ENCODE data around the gene CRYGS. TPM values are rescaled to one million over a fixed set of nuclear protein-coding genes. Genes with fewer than 3 reads are reported as not detected.
A peak's percentile ranks its signal among the peaks of the same experiment; 100 is the strongest.

The CRYGS gene
- total and polyA plus RNA-seq, 2 experiments from 2014 or later, result 2.0 to 2.9 TPM

- Histone ChIP-seq H3K9me2 (ENCODE audit: insufficient read depth) (peaks cover 5% of the 10 kb centered on the region; the same call in 1 of the 2 replicates), H3F3A (replicated peaks; ENCODE audit: low read depth) (no peaks in the 10 kb centered on the region), H3K27me3 (ENCODE audit: insufficient read depth) (no peaks in the 10 kb centered on the region), H3K27ac (ENCODE audit: low read depth) (no peak overlapping the region), H2AFZ (peak overlapping the region; percentile 54; the same call in 1 of the 2 replicates), H3K4me3 (no peak overlapping the region), H3K36me3 (ENCODE audit: insufficient read depth) (no peaks in the 10 kb centered on the region), H3K79me2 (replicated peaks; ENCODE audit: insufficient read depth) (no peaks in the 10 kb centered on the region), H4K20me1 (replicated peaks; ENCODE audit: insufficient read depth) (no peaks in the 10 kb centered on the region), H3K4me2 (no peak overlapping the region), H3K4me1 (ENCODE audit: insufficient read depth) (peaks cover 19% of the 10 kb centered on the region; the same call in 1 of the 2 replicates)
- Mint-ChIP-seq H3K4me3 (no peak overlapping the region), H3K27me3 (ENCODE audit: insufficient read depth, low read depth, poor library complexity) (peaks cover 2% of the 10 kb centered on the region), H3K4me1 (peaks cover 14% of the 10 kb centered on the region), H3K27ac (peak overlapping the region; percentile 38; the same call in 1 of the 2 replicates), H3K36me3 (ENCODE audit: low read depth) (no peaks in the 10 kb centered on the region), H3K9me3 (no peaks in the 10 kb centered on the region)
- DNase-seq (ENCODE audit: low spot score) (no peak), ATAC-seq (no peak)
- TF ChIP-seq REST (IDR thresholded peaks at IDR 0.05; ENCODE audit: unreplicated experiment), result no peak
- TF ChIP-seq POLR2AphosphoS5 (IDR thresholded peaks at IDR 0.05; ENCODE audit: low read depth), result no peak
- TF ChIP-seq ETS1 (IDR thresholded peaks at IDR 0.05), result no peak
- no peak for TF ChIP-seq NANOG (IDR thresholded peaks at IDR 0.05; ENCODE audit: borderline replicate concordance)
- no peak for TF ChIP-seq CREB1 (CRISPR knock-in tag; IDR thresholded peaks at IDR 0.05; ENCODE audit: low read depth)
- TF ChIP-seq ZNF114 (CRISPR knock-in tag; IDR thresholded peaks at IDR 0.05), result no peak
- TF ChIP-seq ZNF331 (CRISPR knock-in tag; IDR thresholded peaks at IDR 0.05; ENCODE audit: low read depth), result no peak
- TF ChIP-seq EZH2 (IDR thresholded peaks at IDR 0.05; ENCODE audit: low read depth, unreplicated experiment), result no peak
- TF ChIP-seq, protein P1, sequence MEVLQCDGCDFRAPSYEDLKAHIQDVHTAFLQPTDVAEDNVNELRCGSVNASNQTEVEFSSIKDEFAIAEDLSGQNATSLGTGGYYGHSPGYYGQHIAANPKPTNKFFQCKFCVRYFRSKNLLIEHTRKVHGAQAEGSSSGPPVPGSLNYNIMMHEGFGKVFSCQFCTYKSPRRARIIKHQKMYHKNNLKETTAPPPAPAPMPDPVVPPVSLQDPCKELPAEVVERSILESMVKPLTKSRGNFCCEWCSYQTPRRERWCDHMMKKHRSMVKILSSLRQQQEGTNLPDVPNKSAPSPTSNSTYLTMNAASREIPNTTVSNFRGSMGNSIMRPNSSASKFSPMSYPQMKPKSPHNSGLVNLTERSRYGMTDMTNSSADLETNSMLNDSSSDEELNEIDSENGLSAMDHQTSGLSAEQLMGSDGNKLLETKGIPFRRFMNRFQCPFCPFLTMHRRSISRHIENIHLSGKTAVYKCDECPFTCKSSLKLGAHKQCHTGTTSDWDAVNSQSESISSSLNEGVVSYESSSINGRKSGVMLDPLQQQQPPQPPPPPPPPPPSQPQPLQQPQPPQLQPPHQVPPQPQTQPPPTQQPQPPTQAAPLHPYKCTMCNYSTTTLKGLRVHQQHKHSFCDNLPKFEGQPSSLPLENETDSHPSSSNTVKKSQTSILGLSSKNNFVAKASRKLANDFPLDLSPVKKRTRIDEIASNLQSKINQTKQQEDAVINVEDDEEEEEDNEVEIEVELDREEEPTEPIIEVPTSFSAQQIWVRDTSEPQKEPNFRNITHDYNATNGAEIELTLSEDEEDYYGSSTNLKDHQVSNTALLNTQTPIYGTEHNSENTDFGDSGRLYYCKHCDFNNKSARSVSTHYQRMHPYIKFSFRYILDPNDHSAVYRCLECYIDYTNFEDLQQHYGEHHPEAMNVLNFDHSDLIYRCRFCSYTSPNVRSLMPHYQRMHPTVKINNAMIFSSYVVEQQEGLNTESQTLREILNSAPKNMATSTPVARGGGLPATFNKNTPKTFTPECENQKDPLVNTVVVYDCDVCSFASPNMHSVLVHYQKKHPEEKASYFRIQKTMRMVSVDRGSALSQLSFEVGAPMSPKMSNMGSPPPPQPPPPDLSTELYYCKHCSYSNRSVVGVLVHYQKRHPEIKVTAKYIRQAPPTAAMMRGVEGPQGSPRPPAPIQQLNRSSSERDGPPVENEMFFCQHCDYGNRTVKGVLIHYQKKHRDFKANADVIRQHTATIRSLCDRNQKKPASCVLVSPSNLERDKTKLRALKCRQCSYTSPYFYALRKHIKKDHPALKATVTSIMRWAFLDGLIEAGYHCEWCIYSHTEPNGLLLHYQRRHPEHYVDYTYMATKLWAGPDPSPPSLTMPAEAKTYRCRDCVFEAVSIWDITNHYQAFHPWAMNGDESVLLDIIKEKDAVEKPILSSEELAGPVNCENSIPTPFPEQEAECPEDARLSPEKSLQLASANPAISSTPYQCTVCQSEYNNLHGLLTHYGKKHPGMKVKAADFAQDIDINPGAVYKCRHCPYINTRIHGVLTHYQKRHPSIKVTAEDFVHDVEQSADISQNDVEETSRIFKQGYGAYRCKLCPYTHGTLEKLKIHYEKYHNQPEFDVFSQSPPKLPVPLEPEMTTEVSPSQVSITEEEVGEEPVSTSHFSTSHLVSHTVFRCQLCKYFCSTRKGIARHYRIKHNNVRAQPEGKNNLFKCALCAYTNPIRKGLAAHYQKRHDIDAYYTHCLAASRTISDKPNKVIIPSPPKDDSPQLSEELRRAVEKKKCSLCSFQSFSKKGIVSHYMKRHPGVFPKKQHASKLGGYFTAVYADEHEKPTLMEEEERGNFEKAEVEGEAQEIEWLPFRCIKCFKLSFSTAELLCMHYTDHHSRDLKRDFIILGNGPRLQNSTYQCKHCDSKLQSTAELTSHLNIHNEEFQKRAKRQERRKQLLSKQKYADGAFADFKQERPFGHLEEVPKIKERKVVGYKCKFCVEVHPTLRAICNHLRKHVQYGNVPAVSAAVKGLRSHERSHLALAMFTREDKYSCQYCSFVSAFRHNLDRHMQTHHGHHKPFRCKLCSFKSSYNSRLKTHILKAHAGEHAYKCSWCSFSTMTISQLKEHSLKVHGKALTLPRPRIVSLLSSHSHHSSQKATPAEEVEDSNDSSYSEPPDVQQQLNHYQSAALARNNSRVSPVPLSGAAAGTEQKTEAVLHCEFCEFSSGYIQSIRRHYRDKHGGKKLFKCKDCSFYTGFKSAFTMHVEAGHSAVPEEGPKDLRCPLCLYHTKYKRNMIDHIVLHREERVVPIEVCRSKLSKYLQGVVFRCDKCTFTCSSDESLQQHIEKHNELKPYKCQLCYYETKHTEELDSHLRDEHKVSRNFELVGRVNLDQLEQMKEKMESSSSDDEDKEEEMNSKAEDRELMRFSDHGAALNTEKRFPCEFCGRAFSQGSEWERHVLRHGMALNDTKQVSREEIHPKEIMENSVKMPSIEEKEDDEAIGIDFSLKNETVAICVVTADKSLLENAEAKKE (CRISPR knock-in tag; IDR thresholded peaks at IDR 0.05), result no peak
- TF ChIP-seq CTCF (conservative IDR thresholded peaks at IDR 0.05; ENCODE audit: low read depth in 2 of 2), result no peak
- no peak for TF ChIP-seq EZH2phosphoT487 (IDR thresholded peaks at IDR 0.05; ENCODE audit: unreplicated experiment)
- TF ChIP-seq STAT1 (IDR thresholded peaks at IDR 0.05; ENCODE audit: unreplicated experiment), result no peak
- TF ChIP-seq JUNB (IDR thresholded peaks at IDR 0.05; ENCODE audit: unreplicated experiment), result no peak
Observed at GRCh38 chr3:186530415-186530814, 13.8 kb downstream of the CRYGS start.

All from GM23338 (cell line).